ENCODE results near the gene SEC16A.

The SEC16A gene

GRCh38 chr9:136465500-136466154 is 17.2 kb downstream of the SEC16A start:
- DNase-seq: no peak

- no peak for DNase-seq
These were observed 18.6 kb downstream of the SEC16A start for GRCh38 chr9:136464241-136464640.

- DNase-seq: no peak
These were observed 19.3 kb downstream of the SEC16A start for GRCh38 chr9:136463578-136463977.

- no peak for DNase-seq
These were observed 20.2 kb downstream of the SEC16A start for GRCh38 chr9:136462664-136463063.

- no peak for DNase-seq
These were observed 22.0 kb downstream of the SEC16A start for GRCh38 chr9:136460772-136461325.

- no peak for DNase-seq
These were observed 23.4 kb downstream of the SEC16A start for GRCh38 chr9:136459425-136459824.

- no peak for DNase-seq
These were observed 25.5 kb downstream of the SEC16A start for GRCh38 chr9:136457326-136457725.

- DNase-seq: no peak
These were observed 26.6 kb downstream of the SEC16A start for GRCh38 chr9:136456258-136456657.

- no peak for DNase-seq
These were observed 27.5 kb downstream of the SEC16A start for GRCh38 chr9:136455043-136456002.

GRCh38 chr9:136454026-136454796 is 28.6 kb downstream of the SEC16A start:
- no peak for DNase-seq

- no peak for DNase-seq
These were observed 29.5 kb downstream of the SEC16A start for GRCh38 chr9:136453326-136453725.

GRCh38 chr9:136451221-136451877 is 31.5 kb downstream of the SEC16A start:
- DNase-seq: no peak

GRCh38 chr9:136448655-136449054 is 34.2 kb downstream of the SEC16A start:
- DNase-seq: no peak

- no peak for DNase-seq
These were observed 35.6 kb downstream of the SEC16A start for GRCh38 chr9:136447173-136447778.

GRCh38 chr9:136445799-136446198 is 37.0 kb downstream of the SEC16A start:
- no peak for DNase-seq

- DNase-seq: no peak
These were observed 38.7 kb downstream of the SEC16A start for GRCh38 chr9:136444102-136444501.

GRCh38 chr9:136443687-136444086 is 39.2 kb downstream of the SEC16A start:
- DNase-seq: no peak

- DNase-seq: no peak
These were observed 39.8 kb downstream of the SEC16A start for GRCh38 chr9:136443087-136443486.

GRCh38 chr9:136442265-136442664 is 40.6 kb downstream of the SEC16A start:
- no peak for DNase-seq

GRCh38 chr9:136441681-136442245 is 41.1 kb downstream of the SEC16A start:
- DNase-seq: no peak

GRCh38 chr9:136441191-136441680 is 41.6 kb downstream of the SEC16A start:
- DNase-seq: no peak
